Liver (tissue), 9 donors: Measurements from ENCODE around the gene SRP9. TPM values are rescaled to one million over a fixed set of nuclear protein-coding genes. Genes with fewer than 3 reads are reported as not detected.

Experiments
- DNase-seq: peaks from one replicate; pipeline ENCODE4 v3.0.0-alpha.2; 2017; ENCODE audit warnings: low spot score
- H3K27ac ChIP-seq, 2 donors: one replicate each; pipeline ENCODE4 v1.7.0; 2013; ENCODE audit warnings: inconsistent platforms in 2 of 2, low read length in 2 of 2, control low read depth in 1 of 2, low read depth in 1 of 2, mild to moderate bottlenecking in 1 of 2
- H3K27me3 ChIP-seq, 4 donors: one replicate each; pipeline versions ENCODE4 v1.6.1 to v1.7.0; 2013; ENCODE audit warnings: low read length in 3 of 4, inconsistent platforms in 1 of 4, mild to moderate bottlenecking in 1 of 4, moderate library complexity in 1 of 4; ENCODE audit not compliant: control insufficient read depth in 4 of 4, insufficient read depth in 4 of 4
- H3K36me3 ChIP-seq, 4 donors: one replicate each; pipeline versions ENCODE4 v1.6.1 to v1.7.0; 2013; ENCODE audit warnings: low read length in 3 of 4, mild to moderate bottlenecking in 3 of 4, low read depth in 1 of 4, moderate library complexity in 1 of 4; ENCODE audit not compliant: control insufficient read depth in 4 of 4, insufficient read depth in 3 of 4
- H3K4me1 ChIP-seq, 4 donors: one replicate each; pipeline versions ENCODE4 v1.6.1 to v1.7.0; 2013; ENCODE audit warnings: low read length in 3 of 4, mild to moderate bottlenecking in 3 of 4, moderate library complexity in 1 of 4; ENCODE audit not compliant: control insufficient read depth in 4 of 4, insufficient read depth in 4 of 4
- H3K4me3 ChIP-seq, 3 donors: one replicate each; pipeline versions ENCODE4 v1.6.1 to v1.7.0; 2013; ENCODE audit warnings: low read length in 3 of 3, control low read depth in 1 of 3, low read depth in 1 of 3, mild to moderate bottlenecking in 1 of 3
- H3K9ac ChIP-seq, 2 donors: one replicate each; pipeline ENCODE4 v1.7.0; 2013; ENCODE audit warnings: low read length in 2 of 2, mild to moderate bottlenecking in 2 of 2, moderate library complexity in 2 of 2, control low read depth in 1 of 2, low read depth in 1 of 2
- H3K9me3 ChIP-seq, 4 donors: one replicate each; pipeline versions ENCODE4 v1.6.1 to v1.7.0; 2013; ENCODE audit warnings: low read length in 3 of 4; ENCODE audit not compliant: control insufficient read depth in 4 of 4
- ATF3 ChIP-seq: IDR thresholded peaks from 2 replicates; pipeline ENCODE4 v1.6.1; 2016; ENCODE audit warnings: antibody characterized with exemption
- EGR1 ChIP-seq, 2 donors: IDR thresholded peaks; 2 replicates each; pipeline ENCODE4 v1.6.1; 2016 to 2018; ENCODE audit warnings: antibody characterized with exemption in 2 of 2, low read depth in 2 of 2
- FOXA1 ChIP-seq: IDR thresholded peaks from 2 replicates; pipeline ENCODE4 v1.6.1; 2016; ENCODE audit warnings: antibody characterized with exemption
- FOXA2 ChIP-seq: IDR thresholded peaks from 2 replicates; pipeline ENCODE4 v1.6.1; 2016; ENCODE audit warnings: antibody characterized with exemption
- GABPA ChIP-seq, 2 donors: IDR thresholded peaks in 1 of 2; conservative IDR thresholded peaks in 1 of 2; 2 replicates each; pipeline ENCODE4 v1.6.1; 2016; ENCODE audit warnings: antibody characterized with exemption in 2 of 2, mild to moderate bottlenecking in 1 of 2, moderate library complexity in 1 of 2
- HNF4A ChIP-seq, 2 donors: conservative IDR thresholded peaks; 2 replicates each; pipeline ENCODE4 v1.6.1; 2016; ENCODE audit warnings: antibody characterized with exemption in 2 of 2, mild to moderate bottlenecking in 2 of 2
- HNF4G ChIP-seq: IDR thresholded peaks from 2 replicates; pipeline ENCODE4 v1.6.1; 2016; ENCODE audit warnings: antibody characterized with exemption
- JUND ChIP-seq, 2 donors: IDR thresholded peaks; 2 replicates each; pipeline ENCODE4 v1.6.1; 2016; ENCODE audit warnings: antibody characterized with exemption in 2 of 2
- MAX ChIP-seq: IDR thresholded peaks from 2 replicates; pipeline ENCODE4 v1.6.1; 2016; ENCODE audit warnings: antibody characterized with exemption
- NR2F2 ChIP-seq: IDR thresholded peaks from 2 replicates; pipeline ENCODE4 v1.6.1; 2016; ENCODE audit warnings: antibody characterized with exemption
- RAD21 ChIP-seq, 2 donors: IDR thresholded peaks; 2 replicates each; pipeline ENCODE4 v1.6.1; 2016; ENCODE audit warnings: antibody characterized with exemption in 2 of 2, mild to moderate bottlenecking in 2 of 2
- REST ChIP-seq: IDR thresholded peaks from 2 replicates; pipeline ENCODE4 v1.6.1; 2016; ENCODE audit warnings: antibody characterized with exemption, mild to moderate bottlenecking
- RXRA ChIP-seq, 2 donors: IDR thresholded peaks; 2 replicates each; pipeline ENCODE4 v1.6.1; 2017 to 2018; ENCODE audit warnings: antibody characterized with exemption in 2 of 2, mild to moderate bottlenecking in 1 of 2
- SP1 ChIP-seq: IDR thresholded peaks from 2 replicates; pipeline ENCODE4 v1.6.1; 2018; ENCODE audit warnings: antibody characterized with exemption, mild to moderate bottlenecking
- TAF1 ChIP-seq: conservative IDR thresholded peaks from 2 replicates; pipeline ENCODE4 v1.6.1; 2016; ENCODE audit warnings: antibody characterized with exemption, mild to moderate bottlenecking
- YY1 ChIP-seq: IDR thresholded peaks from 2 replicates; pipeline ENCODE4 v1.6.1; 2016; ENCODE audit warnings: antibody characterized with exemption, mild to moderate bottlenecking
- ZBTB33 ChIP-seq: IDR thresholded peaks from 2 replicates; pipeline ENCODE4 v1.6.1; 2016; ENCODE audit warnings: antibody characterized with exemption
- WGBS: extraction: QIAGEN DNeasy Blood & Tissue Kit; methylation state at CpG from one replicate; pipeline ENCODE4 v1.1.7; 2013; 5-methylcytosine and 5-hydroxymethylcytosine counted together
- polyA plus RNA-seq, 2 donors: library from polyadenylated mRNA; stranded (reverse) in 1 of 2; unstranded in 1 of 2; fragments of 200-250 nt in 1 of 2; fragments of >200 nt in 1 of 2; fragmentation: Nextera tagmentation in 1 of 2; extraction: Ambion mirVana in 1 of 2; gene quantifications; one replicate each; pipeline versions ENCODE4 v1.2.1 to v1.2.3, GENCODE V29; 2013 to 2015
- total RNA-seq, 2 donors: library from RNA; depleted of rRNA; stranded (reverse); fragments of >200 nt; gene quantifications; one replicate each; pipeline ENCODE4 v1.2.3, GENCODE V29; 2014
- TF ChIP-seq, protein P1 (sequence below): fragments of 150-350 bp; IDR thresholded peaks from 2 replicates; pipeline ENCODE4 v1.5.1; 2017; ENCODE audit warnings: improper control_type of control experiment, low read depth, low read length; ENCODE audit not compliant: missing input control
- donor health status: healthy.
- donor health status: healthy.
- donor health status: healthy.
- donor health status: healthy.
- donor health status: healthy.

Gene SRP9
- total and polyA plus RNA-seq, 4 donors: 152 to 179 (median 154) TPM

- peak overlapping the region in 1 of 2 donors; percentile 73 for H3K9ac ChIP-seq
- no peak for TF ChIP-seq HNF4A (conservative IDR thresholded peaks at IDR 0.05)
- TF ChIP-seq RXRA (IDR thresholded peaks at IDR 0.05): no peak
- TF ChIP-seq TAF1: no peak
- TF ChIP-seq, protein P1, sequence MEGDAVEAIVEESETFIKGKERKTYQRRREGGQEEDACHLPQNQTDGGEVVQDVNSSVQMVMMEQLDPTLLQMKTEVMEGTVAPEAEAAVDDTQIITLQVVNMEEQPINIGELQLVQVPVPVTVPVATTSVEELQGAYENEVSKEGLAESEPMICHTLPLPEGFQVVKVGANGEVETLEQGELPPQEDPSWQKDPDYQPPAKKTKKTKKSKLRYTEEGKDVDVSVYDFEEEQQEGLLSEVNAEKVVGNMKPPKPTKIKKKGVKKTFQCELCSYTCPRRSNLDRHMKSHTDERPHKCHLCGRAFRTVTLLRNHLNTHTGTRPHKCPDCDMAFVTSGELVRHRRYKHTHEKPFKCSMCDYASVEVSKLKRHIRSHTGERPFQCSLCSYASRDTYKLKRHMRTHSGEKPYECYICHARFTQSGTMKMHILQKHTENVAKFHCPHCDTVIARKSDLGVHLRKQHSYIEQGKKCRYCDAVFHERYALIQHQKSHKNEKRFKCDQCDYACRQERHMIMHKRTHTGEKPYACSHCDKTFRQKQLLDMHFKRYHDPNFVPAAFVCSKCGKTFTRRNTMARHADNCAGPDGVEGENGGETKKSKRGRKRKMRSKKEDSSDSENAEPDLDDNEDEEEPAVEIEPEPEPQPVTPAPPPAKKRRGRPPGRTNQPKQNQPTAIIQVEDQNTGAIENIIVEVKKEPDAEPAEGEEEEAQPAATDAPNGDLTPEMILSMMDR: no peak
- no peak for TF ChIP-seq FOXA1
- no peak for TF ChIP-seq JUND (IDR thresholded peaks at IDR 0.05)
- 77% methylated on average over 7 of the region's 7 CpGs for WGBS
- no peak overlapping the region for H3K4me3 ChIP-seq
- H3K4me1 ChIP-seq: peaks cover 37 to 88% (median 81%) of the 10 kb centered on the region in 4 donors
- no peaks in the 10 kb centered on the region for H3K9me3 ChIP-seq
- H3K27ac ChIP-seq: peak overlapping the region; percentile 91
- H3K27me3 ChIP-seq: no peaks in the 10 kb centered on the region
- H3K36me3 ChIP-seq: peaks cover 0 to 4% (median 0%) of the 10 kb centered on the region in 4 donors
- DNase-seq: no peak
Measured at GRCh38 chr1:225818229-225818628, 40.6 kb downstream of the SRP9 start.

GRCh38 chr1:225819346-225820192, 41.9 kb downstream of the SRP9 start:
- Histone ChIP-seq H3K27ac (peak overlapping the region; percentile 85 to 86), H3K27me3 (no peaks in the 10 kb centered on the region), H3K9ac (no peak overlapping the region), H3K4me1 (peaks cover 41 to 89% (median 84%) of the 10 kb centered on the region in 4 donors), H3K36me3 (peaks cover 0 to 4% (median 0%) of the 10 kb centered on the region in 4 donors), H3K9me3 (no peaks in the 10 kb centered on the region), H3K4me3 (no peak overlapping the region)
- no peak for TF ChIP-seq RXRA (IDR thresholded peaks at IDR 0.05)
- TF ChIP-seq NR2F2: no peak
- TF ChIP-seq SP1: no peak
- TF ChIP-seq HNF4G: no peak
- TF ChIP-seq ATF3: no peak
- no peak for TF ChIP-seq MAX
- TF ChIP-seq, protein P1: no peak
- TF ChIP-seq EGR1 (IDR thresholded peaks at IDR 0.05; ENCODE audit: low read depth in 2 of 2): no peak
- TF ChIP-seq TAF1: no peak
- TF ChIP-seq HNF4A (conservative IDR thresholded peaks at IDR 0.05): no peak
- no peak for TF ChIP-seq JUND (IDR thresholded peaks at IDR 0.05)
- no peak for TF ChIP-seq REST
- no peak for TF ChIP-seq ZBTB33
- TF ChIP-seq RAD21 (IDR thresholded peaks at IDR 0.05): no peak
- TF ChIP-seq GABPA (IDR thresholded peaks at IDR 0.05 in 1 of 2, conservative IDR thresholded peaks at IDR 0.05 in 1 of 2): no peak
- TF ChIP-seq FOXA2: no peak
- TF ChIP-seq YY1: no peak
- 77% methylated on average over 12 of the region's 12 CpGs for WGBS
- no peak for DNase-seq
